ENCODE measurements around the gene TBRG4. TPM values are rescaled to one million over a fixed set of nuclear protein-coding genes. Genes with fewer than 3 reads are reported as not detected.

The TBRG4 gene
- polyA plus RNA-seq, 1 donor from 2014 or later = 52.8 TPM

DNA sequence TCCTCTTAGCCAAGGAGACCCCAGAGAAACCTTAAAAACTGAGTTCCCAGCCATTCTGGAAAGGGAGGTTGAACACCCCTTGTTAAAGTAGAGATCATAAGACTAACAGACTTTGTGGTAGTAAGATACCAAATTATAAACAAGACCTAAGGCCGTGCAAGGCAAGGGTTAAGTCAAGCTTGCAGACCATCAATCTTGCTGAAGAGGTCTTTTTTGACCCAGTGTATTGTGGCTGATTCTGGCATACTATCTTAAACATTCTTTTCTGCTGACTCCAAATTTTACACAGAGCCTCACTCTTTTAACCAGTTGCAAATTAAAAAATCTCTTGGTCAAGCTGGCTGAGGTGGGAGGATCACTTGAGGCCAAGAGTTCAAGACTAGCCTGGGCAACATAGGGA is 1.2 kb upstream of the TBRG4 start:
- H3K36me3 ChIP-seq (ENCODE audit: insufficient read depth, low read length) = peaks cover 7% of the 10 kb centered on the region
- peak overlapping the region; percentile 96 for H3K27ac ChIP-seq (ENCODE audit: low read length)
- H3K4me2 ChIP-seq (ENCODE audit: low read length) = peak overlapping the region; percentile 26
- peak overlapping the region; percentile 99 for H3K4me3 ChIP-seq (ENCODE audit: low read length)
- H3K27me3 ChIP-seq (ENCODE audit: insufficient read depth, low read depth, low read length) = no peaks in the 10 kb centered on the region
- H3F3A ChIP-seq (ENCODE audit: insufficient read depth, low read length, poor library complexity, severe bottlenecking) = no peaks in the 10 kb centered on the region
- H3K9me3 ChIP-seq (ENCODE audit: low read length) = no peaks in the 10 kb centered on the region
- H4K20me1 ChIP-seq (ENCODE audit: insufficient read depth) = no peaks in the 10 kb centered on the region
- no peaks in the 10 kb centered on the region for H3K9me2 ChIP-seq (ENCODE audit: insufficient read depth, low read length)
- H2AFZ ChIP-seq (ENCODE audit: low read depth, low read length) = no peak overlapping the region
- peaks cover 22% of the 10 kb centered on the region for H3K79me2 ChIP-seq (replicated peaks; ENCODE audit: insufficient read depth, low read length)
- TF ChIP-seq, protein P1, sequence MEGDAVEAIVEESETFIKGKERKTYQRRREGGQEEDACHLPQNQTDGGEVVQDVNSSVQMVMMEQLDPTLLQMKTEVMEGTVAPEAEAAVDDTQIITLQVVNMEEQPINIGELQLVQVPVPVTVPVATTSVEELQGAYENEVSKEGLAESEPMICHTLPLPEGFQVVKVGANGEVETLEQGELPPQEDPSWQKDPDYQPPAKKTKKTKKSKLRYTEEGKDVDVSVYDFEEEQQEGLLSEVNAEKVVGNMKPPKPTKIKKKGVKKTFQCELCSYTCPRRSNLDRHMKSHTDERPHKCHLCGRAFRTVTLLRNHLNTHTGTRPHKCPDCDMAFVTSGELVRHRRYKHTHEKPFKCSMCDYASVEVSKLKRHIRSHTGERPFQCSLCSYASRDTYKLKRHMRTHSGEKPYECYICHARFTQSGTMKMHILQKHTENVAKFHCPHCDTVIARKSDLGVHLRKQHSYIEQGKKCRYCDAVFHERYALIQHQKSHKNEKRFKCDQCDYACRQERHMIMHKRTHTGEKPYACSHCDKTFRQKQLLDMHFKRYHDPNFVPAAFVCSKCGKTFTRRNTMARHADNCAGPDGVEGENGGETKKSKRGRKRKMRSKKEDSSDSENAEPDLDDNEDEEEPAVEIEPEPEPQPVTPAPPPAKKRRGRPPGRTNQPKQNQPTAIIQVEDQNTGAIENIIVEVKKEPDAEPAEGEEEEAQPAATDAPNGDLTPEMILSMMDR (IDR thresholded peaks at IDR 0.05; ENCODE audit: poor library complexity, severe bottlenecking) = no peak
- TF ChIP-seq EP300 (conservative IDR thresholded peaks at IDR 0.05; ENCODE audit: poor library complexity, severe bottlenecking) = no peak
- TF ChIP-seq, protein P2, sequence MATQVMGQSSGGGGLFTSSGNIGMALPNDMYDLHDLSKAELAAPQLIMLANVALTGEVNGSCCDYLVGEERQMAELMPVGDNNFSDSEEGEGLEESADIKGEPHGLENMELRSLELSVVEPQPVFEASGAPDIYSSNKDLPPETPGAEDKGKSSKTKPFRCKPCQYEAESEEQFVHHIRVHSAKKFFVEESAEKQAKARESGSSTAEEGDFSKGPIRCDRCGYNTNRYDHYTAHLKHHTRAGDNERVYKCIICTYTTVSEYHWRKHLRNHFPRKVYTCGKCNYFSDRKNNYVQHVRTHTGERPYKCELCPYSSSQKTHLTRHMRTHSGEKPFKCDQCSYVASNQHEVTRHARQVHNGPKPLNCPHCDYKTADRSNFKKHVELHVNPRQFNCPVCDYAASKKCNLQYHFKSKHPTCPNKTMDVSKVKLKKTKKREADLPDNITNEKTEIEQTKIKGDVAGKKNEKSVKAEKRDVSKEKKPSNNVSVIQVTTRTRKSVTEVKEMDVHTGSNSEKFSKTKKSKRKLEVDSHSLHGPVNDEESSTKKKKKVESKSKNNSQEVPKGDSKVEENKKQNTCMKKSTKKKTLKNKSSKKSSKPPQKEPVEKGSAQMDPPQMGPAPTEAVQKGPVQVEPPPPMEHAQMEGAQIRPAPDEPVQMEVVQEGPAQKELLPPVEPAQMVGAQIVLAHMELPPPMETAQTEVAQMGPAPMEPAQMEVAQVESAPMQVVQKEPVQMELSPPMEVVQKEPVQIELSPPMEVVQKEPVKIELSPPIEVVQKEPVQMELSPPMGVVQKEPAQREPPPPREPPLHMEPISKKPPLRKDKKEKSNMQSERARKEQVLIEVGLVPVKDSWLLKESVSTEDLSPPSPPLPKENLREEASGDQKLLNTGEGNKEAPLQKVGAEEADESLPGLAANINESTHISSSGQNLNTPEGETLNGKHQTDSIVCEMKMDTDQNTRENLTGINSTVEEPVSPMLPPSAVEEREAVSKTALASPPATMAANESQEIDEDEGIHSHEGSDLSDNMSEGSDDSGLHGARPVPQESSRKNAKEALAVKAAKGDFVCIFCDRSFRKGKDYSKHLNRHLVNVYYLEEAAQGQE (IDR thresholded peaks at IDR 0.05; ENCODE audit: borderline replicate concordance) = no peak
- TF ChIP-seq RAD21 (conservative IDR thresholded peaks at IDR 0.05) = no peak
- H3K9ac ChIP-seq (ENCODE audit: low read length) = peak overlapping the region; percentile 76

DNA sequence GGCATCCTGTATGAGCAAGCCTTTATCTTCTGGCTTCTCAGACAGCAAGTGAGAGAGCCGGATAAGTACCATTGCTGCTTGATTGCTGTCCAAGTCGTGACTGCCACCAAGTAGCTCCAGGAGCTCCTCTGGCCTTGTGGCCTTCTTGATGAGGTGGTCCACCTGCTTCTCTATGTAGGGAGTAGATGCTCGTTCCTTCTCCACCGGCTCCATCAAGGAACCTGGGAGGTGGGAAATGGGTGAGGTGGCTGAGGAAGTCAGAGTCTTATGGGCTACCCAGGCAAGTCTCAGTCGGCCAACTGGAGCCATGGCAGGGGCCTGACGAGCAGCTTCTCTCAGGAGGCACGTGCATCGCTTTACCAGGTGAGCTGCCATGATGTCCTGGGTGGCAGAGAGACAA is 2.6 kb downstream of the TBRG4 start:
- no peak overlapping the region for H3K4me2 ChIP-seq (ENCODE audit: low read length)
- no peak overlapping the region for H3K9ac ChIP-seq (ENCODE audit: low read length)
- no peak overlapping the region for H2AFZ ChIP-seq (ENCODE audit: low read depth, low read length)
- H3K9me3 ChIP-seq (ENCODE audit: low read length) = no peaks in the 10 kb centered on the region
- H3K27ac ChIP-seq (ENCODE audit: low read length) = no peak overlapping the region
- H3K27me3 ChIP-seq (ENCODE audit: insufficient read depth, low read depth, low read length) = no peaks in the 10 kb centered on the region
- no peaks in the 10 kb centered on the region for H3K9me2 ChIP-seq (ENCODE audit: insufficient read depth, low read length)
- H3F3A ChIP-seq (ENCODE audit: insufficient read depth, low read length, poor library complexity, severe bottlenecking) = no peaks in the 10 kb centered on the region
- H4K20me1 ChIP-seq (ENCODE audit: insufficient read depth) = no peaks in the 10 kb centered on the region
- no peak for TF ChIP-seq SMC3 (conservative IDR thresholded peaks at IDR 0.05; ENCODE audit: poor library complexity)
- TF ChIP-seq EZH2 (IDR thresholded peaks at IDR 0.05; ENCODE audit: borderline replicate concordance, insufficient read depth, low read length, poor library complexity, severe bottlenecking) = no peak
- TF ChIP-seq EP300 (conservative IDR thresholded peaks at IDR 0.05; ENCODE audit: poor library complexity, severe bottlenecking) = no peak
- no peak for TF ChIP-seq MXI1 (conservative IDR thresholded peaks at IDR 0.05; ENCODE audit: poor library complexity, severe bottlenecking)
- TF ChIP-seq, protein P1 (IDR thresholded peaks at IDR 0.05; ENCODE audit: poor library complexity, severe bottlenecking) = no peak
- TF ChIP-seq TAF1 (IDR thresholded peaks at IDR 0.05; ENCODE audit: low read depth) = no peak
- TF ChIP-seq, protein P2 (IDR thresholded peaks at IDR 0.05; ENCODE audit: borderline replicate concordance) = no peak
- TF ChIP-seq POLR2AphosphoS5 (IDR thresholded peaks at IDR 0.05) = no peak
- TF ChIP-seq RAD21 (conservative IDR thresholded peaks at IDR 0.05) = no peak
- no peak overlapping the region for H3K4me3 ChIP-seq (ENCODE audit: low read length)
- H3K79me2 ChIP-seq (replicated peaks; ENCODE audit: insufficient read depth, low read length) = peaks cover 32% of the 10 kb centered on the region
- peaks cover 7% of the 10 kb centered on the region for H3K36me3 ChIP-seq (ENCODE audit: insufficient read depth, low read length)
